GM19463 (cell line): Measurements from ENCODE around the gene CHI3L2.

Experiments used
- ATAC-seq: cut with Tn5 transposase; IDR thresholded peaks from one replicate; pipeline ENCODE4 v1.9.1; 2021; ENCODE audit warnings: mild to moderate bottlenecking, moderate library complexity; ENCODE audit not compliant: unreplicated experiment

CHI3L2 gene

GRCh38 chr1:111251570-111251969, 24.1 kb downstream of the CHI3L2 start:
- ATAC-seq: no peak

DNA sequence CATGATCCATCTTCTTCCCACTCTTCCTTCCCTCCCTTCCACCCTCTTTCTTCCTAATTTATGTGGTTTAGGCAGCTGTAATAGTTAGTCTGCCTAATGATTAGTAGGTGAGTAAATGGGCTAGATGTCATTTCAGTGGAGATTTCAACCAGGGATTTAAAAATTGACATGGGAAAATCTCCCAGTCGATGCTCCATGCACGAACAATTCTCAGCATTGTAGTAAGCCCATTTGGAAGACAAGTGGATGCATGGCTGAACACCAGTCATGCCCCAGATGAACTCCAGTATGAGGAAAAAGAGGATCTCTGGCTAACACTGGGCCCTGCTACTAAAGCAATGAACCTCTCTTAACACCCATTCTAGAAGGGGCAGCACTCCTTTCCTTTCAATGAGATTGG, 25.3 kb downstream of the CHI3L2 start:
- no peak for ATAC-seq

GRCh38 chr1:111253876-111254275, 26.4 kb downstream of the CHI3L2 start:
- ATAC-seq: no peak

DNA sequence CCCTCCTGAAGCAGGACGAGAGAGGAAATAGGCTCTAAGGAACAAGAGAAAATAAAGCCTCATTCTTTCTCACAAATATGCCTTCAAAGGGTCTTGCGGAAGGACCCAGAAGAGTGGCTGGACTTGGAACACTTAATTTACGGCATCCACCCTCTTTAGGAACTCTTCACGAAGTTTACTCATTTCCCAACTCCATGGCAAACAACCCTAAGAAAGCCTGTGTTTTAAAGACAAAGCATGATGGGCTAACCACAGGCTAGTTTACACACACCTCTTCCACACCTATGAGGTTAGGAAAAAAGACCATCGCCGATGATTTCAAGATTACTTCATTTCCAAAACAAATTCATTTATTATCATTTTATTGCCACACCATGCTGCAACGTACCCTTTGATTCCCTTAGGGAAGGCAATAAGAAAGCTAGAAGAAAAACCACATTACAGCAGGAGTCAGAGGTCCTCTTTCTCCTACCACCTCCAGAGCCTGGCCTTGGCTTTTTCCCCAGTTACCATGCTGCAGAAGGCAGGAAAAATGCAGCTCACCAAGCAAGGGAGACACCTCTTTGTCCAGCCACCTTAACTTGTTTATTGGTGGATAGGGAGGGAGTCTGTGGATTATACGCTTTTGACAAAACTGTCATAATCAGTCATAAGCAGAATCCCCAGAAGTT, 29.6 kb downstream of the CHI3L2 start:
- ATAC-seq: no peak

GRCh38 chr1:111267801-111268508, 40.4 kb downstream of the CHI3L2 start:
- no peak for ATAC-seq

GRCh38 chr1:111269825-111270406, 42.4 kb downstream of the CHI3L2 start:
- ATAC-seq: no peak

DNA sequence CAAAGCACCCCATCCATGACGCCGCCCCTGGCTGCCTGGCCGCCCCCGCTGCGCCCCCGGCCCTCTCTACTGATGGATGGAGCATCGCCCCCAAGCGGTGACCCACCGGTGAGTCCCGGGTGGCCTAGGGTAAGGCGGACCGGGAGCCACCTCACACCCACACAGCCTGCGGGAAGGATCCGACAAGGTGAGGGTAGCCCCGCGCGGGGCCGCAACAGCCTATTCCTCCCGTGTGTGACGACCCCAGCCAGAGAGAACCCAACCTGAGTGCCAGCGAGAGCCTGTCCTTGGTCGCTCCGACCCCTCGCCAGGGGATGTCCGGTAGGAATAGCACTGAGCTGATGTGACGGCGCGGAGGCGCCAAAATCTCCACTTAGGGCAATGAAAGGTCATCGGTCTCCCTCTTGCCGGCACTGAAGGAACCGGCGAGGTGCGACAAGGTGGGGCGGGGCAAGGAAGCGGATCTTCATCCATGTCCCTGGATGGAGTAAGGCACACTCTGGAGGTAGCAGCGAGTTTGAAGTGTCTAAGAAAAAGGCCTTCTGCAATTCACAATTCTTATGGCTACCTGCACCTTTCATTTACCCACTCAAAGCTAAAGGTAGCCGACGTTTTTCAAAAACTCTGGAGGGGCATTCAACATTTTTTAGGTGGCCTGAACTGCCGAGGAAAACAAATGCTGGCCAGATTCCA, 43.4 kb downstream of the CHI3L2 start:
- ATAC-seq: no peak

GRCh38 chr1:111271464-111271801, 43.9 kb downstream of the CHI3L2 start:
- ATAC-seq: no peak

DNA sequence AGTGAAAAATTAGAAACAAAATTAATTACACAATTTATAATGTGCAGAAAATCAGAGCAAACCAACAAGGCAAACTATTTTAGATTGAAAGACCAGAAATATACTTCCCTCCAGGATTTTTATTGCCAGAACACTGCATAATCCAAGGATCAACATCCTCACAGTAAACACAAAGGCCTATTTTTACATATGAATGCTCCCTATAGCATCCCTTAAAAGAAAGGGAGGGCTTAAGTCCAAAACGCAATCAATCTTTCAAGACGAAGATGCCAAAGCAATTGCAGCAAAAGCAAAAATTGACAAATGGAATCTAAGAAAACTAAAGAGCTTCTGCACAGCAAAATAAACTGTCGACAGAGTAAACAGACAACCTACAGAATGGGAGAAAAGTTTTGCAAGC, 44.6 kb downstream of the CHI3L2 start:
- no peak for ATAC-seq

- peak; percentile 44 for ATAC-seq
Observed at GRCh38 chr1:111274653-111275052, 47.1 kb downstream of the CHI3L2 start.

DNA sequence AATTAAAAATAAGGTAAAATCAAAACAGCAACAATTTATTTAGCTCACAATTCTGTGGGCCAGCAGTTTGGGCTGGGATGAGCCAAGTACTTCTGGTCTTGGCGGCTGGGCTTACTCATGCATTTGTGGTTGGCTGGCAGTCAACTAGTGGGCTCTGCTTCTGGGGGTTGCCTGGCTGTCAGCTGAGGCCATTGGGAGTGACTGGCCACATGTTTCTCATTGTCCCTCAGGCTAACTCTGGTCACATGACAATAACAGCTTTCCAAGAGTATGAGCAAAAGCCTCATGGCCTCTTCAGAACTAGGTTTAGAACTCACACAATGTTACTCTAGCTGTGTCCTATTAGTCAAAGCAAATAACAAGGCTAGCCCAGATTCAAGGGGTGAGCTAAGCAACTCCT, 47.6 kb downstream of the CHI3L2 start:
- ATAC-seq: peak; percentile 60

DNA sequence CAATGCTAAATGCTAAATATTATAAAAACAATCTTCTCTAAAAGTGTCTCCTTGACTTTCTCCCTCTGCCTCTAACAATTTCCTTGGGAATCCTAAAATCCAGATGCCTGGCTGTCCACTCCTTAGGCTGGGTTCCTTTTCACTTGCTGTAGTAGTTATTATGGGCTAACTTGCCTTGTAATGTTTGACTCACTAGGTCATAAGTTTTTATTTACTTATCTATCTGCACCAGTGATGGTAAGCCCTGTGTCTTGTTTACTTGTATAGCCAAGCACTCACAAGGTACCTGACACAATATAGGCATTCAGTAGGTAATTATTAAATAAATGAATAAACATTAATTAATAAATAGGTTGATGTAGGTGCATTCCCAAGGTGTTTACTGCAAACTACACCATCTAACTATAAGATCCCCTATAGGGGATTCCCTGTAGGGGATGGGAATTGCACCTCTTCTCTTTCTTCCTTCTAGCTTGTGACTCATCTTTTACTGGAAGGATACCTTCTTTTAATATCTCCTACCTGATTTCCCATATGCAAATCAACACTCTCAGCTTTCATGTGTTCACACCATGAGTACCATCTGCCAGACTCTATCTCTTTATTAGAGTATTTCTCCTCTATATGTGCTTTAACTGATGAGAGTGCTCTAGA, 48.4 kb downstream of the CHI3L2 start:
- no peak for ATAC-seq

DNA sequence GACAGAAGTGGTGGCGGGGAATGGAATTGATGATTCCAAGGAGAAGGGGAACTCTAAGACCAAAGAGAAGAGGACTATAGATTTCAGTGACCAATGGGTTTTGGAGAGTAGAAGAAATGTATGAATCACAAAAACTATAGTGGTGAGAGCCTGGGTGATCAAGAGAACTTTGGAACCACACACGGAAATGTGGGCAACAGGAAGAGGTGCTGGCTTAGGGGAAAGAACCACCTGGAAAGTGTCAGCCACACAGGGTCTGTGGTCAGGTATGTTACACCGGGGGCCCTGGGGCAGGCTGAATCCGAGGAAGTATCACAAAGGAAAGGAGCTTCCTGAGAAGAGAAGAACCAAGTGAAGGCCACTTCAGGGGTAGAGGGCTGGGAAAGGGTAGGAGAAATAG, 51.6 kb downstream of the CHI3L2 start:
- ATAC-seq: no peak

DNA sequence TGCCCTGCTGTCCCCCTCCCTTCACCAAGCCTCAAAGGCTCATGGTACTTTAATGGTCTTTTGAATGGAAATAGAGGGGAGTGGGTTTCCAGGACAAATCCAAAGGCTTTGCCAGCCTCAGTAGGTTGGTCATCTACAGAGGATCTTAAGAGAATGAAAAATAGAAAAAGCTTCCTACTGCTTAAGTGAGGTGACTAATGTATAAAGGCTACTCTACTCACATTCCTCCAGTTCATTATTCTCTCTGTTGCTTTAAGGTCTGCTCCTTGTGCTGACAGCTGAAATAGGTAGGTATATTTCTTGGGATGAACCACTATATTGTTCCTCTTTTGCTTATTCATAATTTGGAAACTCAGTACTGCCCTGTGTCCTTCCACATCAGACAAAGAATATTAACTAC, 52.8 kb downstream of the CHI3L2 start:
- no peak for ATAC-seq

- ATAC-seq: no peak
Observed at GRCh38 chr1:111281411-111281810, 53.9 kb downstream of the CHI3L2 start.

DNA sequence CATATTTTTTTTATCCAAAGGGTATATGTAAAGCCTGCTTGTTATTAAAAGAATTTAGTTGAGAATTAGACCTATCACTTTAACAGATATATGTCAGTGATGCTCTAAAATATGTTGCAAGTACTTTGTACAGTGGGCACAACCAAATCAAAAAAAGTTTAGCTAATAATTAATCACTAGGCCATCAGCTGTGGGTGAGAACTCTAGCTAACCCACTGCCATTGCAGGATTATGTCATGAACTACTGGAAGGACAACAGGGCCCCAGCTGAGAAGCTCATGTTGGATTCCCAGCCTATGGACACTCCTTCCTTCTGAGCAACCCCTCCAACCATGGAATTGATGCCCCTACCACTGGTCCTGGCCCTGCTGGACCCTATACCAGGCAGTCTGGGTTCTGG, 56.3 kb downstream of the CHI3L2 start:
- ATAC-seq: no peak

GRCh38 chr1:111285879-111286278, 58.4 kb downstream of the CHI3L2 start:
- no peak for ATAC-seq

DNA sequence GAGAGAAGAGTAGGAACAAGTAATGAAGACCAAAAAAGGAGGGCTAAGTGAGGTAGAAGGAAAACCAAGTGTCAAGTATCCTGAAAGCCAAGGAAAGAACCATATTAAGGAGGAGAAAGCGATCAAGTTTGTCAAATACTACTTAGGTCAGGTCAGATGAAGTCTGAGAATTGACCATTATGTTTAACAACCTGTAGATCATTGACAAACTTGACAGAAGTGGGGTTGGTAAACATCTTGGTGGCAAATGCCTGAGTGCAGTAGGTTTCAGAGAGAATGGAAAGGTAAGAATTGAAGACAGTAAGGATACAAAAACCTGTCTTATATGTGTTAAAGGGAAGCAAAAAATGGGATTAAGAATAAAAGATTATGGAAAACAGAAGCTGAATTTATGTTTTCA, 59.4 kb downstream of the CHI3L2 start:
- no peak for ATAC-seq

GRCh38 chr1:111289371-111289770, 61.9 kb downstream of the CHI3L2 start:
- no peak for ATAC-seq

GRCh38 chr1:111290104-111290503, 62.6 kb downstream of the CHI3L2 start:
- ATAC-seq: no peak

- ATAC-seq: no peak
Observed at GRCh38 chr1:111290630-111291029, 63.1 kb downstream of the CHI3L2 start, which contains the start of gene CHIA. CHIA (plus strand) TSS chr1:111290851; CDS start chr1:111310468, 19,617 bp downstream.
